ENCODE data around the gene P2RX3. TPM values are rescaled to one million over a fixed set of nuclear protein-coding genes. Genes with fewer than 3 reads are reported as not detected.

P2RX3 gene
- total and polyA plus RNA-seq, 2 experiments from 2014 or later = not detected

DNA sequence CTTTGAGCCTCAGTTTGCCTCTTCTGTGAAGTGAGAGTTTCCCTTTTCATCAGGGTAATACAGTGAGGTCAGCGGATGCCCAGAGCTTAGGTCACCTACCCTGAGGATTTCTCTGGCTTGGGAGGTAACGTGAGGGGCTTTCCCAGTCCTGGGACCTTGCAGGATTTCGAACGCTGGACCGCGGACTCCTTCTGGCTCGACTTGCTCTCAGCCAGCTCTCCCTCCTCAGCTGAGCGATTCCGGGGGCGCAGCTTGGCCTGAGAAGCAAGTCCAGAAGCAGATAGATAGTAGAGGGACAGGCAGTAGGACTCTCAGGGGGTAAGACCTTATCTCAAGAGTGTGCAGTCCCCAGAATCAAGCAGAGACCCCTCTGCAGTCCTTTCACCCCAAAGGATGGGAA, 37.4 kb upstream of the P2RX3 start:
- Histone ChIP-seq H3K27ac (no peak overlapping the region), H3K79me2 (peaks cover 19% of the 10 kb centered on the region), H2AFZ (no peak overlapping the region), H3K4me2 (no peak overlapping the region), H3K36me3 (replicated peaks; ENCODE audit: insufficient read depth, low read depth) (peaks cover 10% of the 10 kb centered on the region), H3K4me1 (ENCODE audit: insufficient read depth) (peaks cover 6% of the 10 kb centered on the region), H3K9me2 (replicated peaks; ENCODE audit: insufficient read depth) (no peaks in the 10 kb centered on the region), H3K27me3 (no peaks in the 10 kb centered on the region), H3K9me3 (ENCODE audit: low read depth) (no peaks in the 10 kb centered on the region), H3K4me3 (no peak overlapping the region), H4K20me1 (ENCODE audit: insufficient read depth, poor library complexity, severe bottlenecking) (peaks cover 14% of the 10 kb centered on the region)
- WGBS (ENCODE audit: low lambda C conversion rate, missing lambda C conversion rate) = 97% methylated on average over 10 of the region's 10 CpGs
- TF ChIP-seq EZH2phosphoT487 (IDR thresholded peaks at IDR 0.05; ENCODE audit: low read depth, severe bottlenecking, unreplicated experiment) = no peak
- TF ChIP-seq, protein P1, sequence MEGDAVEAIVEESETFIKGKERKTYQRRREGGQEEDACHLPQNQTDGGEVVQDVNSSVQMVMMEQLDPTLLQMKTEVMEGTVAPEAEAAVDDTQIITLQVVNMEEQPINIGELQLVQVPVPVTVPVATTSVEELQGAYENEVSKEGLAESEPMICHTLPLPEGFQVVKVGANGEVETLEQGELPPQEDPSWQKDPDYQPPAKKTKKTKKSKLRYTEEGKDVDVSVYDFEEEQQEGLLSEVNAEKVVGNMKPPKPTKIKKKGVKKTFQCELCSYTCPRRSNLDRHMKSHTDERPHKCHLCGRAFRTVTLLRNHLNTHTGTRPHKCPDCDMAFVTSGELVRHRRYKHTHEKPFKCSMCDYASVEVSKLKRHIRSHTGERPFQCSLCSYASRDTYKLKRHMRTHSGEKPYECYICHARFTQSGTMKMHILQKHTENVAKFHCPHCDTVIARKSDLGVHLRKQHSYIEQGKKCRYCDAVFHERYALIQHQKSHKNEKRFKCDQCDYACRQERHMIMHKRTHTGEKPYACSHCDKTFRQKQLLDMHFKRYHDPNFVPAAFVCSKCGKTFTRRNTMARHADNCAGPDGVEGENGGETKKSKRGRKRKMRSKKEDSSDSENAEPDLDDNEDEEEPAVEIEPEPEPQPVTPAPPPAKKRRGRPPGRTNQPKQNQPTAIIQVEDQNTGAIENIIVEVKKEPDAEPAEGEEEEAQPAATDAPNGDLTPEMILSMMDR (IDR thresholded peaks at IDR 0.05; ENCODE audit: poor library complexity) = no peak
- TF ChIP-seq EZH2 (IDR thresholded peaks at IDR 0.05; ENCODE audit: borderline replicate concordance) = no peak
- no peak for DNase-seq (ENCODE audit: low spot score)

DNA sequence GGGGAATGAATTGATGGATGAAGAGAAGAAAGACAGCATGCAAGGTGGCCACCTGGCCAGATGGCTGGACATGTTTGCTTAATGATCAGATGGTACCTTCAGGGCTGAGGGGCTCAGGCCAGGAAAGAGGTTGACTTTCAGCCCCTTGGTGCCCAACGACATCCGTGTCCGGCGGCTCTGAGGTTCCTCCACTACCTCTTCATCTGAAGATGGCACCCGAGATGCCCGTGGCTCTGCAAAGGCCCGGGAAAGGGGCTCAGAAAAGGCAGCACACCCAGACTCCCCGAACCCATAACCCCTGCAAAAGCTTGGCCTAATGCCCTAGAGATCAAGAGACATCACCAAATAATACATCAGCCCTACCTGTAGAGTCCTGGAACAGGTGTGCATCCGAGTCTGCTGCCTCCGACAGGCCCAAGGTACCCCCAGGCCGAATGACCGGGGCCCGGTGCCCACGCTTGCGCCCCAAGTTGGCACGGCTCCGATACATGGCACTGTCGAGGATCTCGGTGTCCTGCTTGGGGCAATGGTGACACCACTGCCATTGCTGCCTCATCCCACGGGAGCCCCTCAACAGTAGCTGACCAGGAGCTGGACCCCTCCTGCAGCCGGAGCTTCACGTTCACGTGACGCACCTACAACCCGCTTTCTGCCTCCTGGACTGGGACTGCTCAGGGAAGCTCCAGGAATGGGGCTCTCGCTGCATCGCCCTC, 36.3 kb upstream of the P2RX3 start:
- 98% methylated on average over 27 of the region's 27 CpGs for WGBS (ENCODE audit: low lambda C conversion rate, missing lambda C conversion rate)
- H3K4me1 ChIP-seq (ENCODE audit: insufficient read depth) = peaks cover 6% of the 10 kb centered on the region
- no peak overlapping the region for H2AFZ ChIP-seq
- no peaks in the 10 kb centered on the region for H3K9me3 ChIP-seq (ENCODE audit: low read depth)
- no peak overlapping the region for H3K4me3 ChIP-seq
- H3K36me3 ChIP-seq (replicated peaks; ENCODE audit: insufficient read depth, low read depth) = peaks cover 10% of the 10 kb centered on the region
- H3K4me2 ChIP-seq = no peak overlapping the region
- TF ChIP-seq EZH2phosphoT487 (IDR thresholded peaks at IDR 0.05; ENCODE audit: low read depth, severe bottlenecking, unreplicated experiment) = no peak
- TF ChIP-seq, protein P1 (IDR thresholded peaks at IDR 0.05; ENCODE audit: poor library complexity) = no peak
- TF ChIP-seq EZH2 (IDR thresholded peaks at IDR 0.05; ENCODE audit: borderline replicate concordance) = no peak
- no peaks in the 10 kb centered on the region for H3K27me3 ChIP-seq
- peaks cover 29% of the 10 kb centered on the region for H3K79me2 ChIP-seq
- H3K9me2 ChIP-seq (replicated peaks; ENCODE audit: insufficient read depth) = no peaks in the 10 kb centered on the region
- no peak overlapping the region for H3K27ac ChIP-seq
- peaks cover 19% of the 10 kb centered on the region for H4K20me1 ChIP-seq (ENCODE audit: insufficient read depth, poor library complexity, severe bottlenecking)
- DNase-seq (ENCODE audit: low spot score) = no peak

DNA sequence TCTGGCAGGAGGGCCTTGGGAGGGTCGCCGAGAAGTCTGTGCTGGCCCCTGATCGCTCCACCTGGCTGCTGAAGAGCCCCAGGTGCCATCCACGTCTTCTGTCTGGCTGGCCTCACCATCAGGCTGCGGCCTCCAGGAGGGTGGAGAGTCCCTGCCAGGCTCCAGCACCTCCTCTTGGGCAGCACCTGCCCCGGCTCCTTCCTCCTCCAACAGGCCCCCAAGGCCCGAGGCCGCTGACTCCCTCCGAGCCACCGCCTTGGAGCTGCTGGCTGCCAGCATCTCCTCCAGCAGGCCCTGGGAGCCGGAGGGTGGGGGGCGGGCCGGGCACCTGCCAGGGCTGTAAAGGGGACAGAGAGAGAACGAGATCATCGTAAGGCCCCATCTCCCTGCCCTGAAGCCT, 35.7 kb upstream of the P2RX3 start:
- H3K36me3 ChIP-seq (replicated peaks; ENCODE audit: insufficient read depth, low read depth) = peaks cover 10% of the 10 kb centered on the region
- TF ChIP-seq EZH2 (IDR thresholded peaks at IDR 0.05; ENCODE audit: borderline replicate concordance) (no peak), EZH2phosphoT487 (IDR thresholded peaks at IDR 0.05; ENCODE audit: low read depth, severe bottlenecking, unreplicated experiment) (no peak)
- TF ChIP-seq, protein P1 (IDR thresholded peaks at IDR 0.05; ENCODE audit: poor library complexity) = no peak
- H4K20me1 ChIP-seq (ENCODE audit: insufficient read depth, poor library complexity, severe bottlenecking) = peaks cover 19% of the 10 kb centered on the region
- no peak overlapping the region for H3K27ac ChIP-seq
- H3K4me3 ChIP-seq = no peak overlapping the region
- no peaks in the 10 kb centered on the region for H3K9me3 ChIP-seq (ENCODE audit: low read depth)
- H3K27me3 ChIP-seq = no peaks in the 10 kb centered on the region
- H3K4me2 ChIP-seq = no peak overlapping the region
- no peaks in the 10 kb centered on the region for H3K9me2 ChIP-seq (replicated peaks; ENCODE audit: insufficient read depth)
- H3K79me2 ChIP-seq = peaks cover 35% of the 10 kb centered on the region
- no peak overlapping the region for H2AFZ ChIP-seq
- H3K4me1 ChIP-seq (ENCODE audit: insufficient read depth) = peaks cover 6% of the 10 kb centered on the region
- WGBS (ENCODE audit: low lambda C conversion rate, missing lambda C conversion rate) = 100% methylated on average over 9 of the region's 15 CpGs
- DNase-seq (ENCODE audit: low spot score) = no peak
